ENCODE data around the gene PIP5K1C. TPM values are rescaled to one million over a fixed set of nuclear protein-coding genes. Genes with fewer than 3 reads are reported as not detected.

PIP5K1C gene
- total RNA-seq, 4 donors from 2014 or later: 16.1 to 21.1 (median 17.4) TPM

- ATAC-seq (ENCODE audit: low FRiP score) (no peak), DNase-seq (ENCODE audit: low spot score) (no peak)
- no peak for TF ChIP-seq CTCF (IDR thresholded peaks at IDR 0.05)
Measured at GRCh38 chr19:3721887-3722442, 21.7 kb upstream of the PIP5K1C start.

- peak; percentile 53 for DNase-seq (ENCODE audit: low spot score)
- ATAC-seq (ENCODE audit: low FRiP score): peak; percentile 87
- TF ChIP-seq CTCF (IDR thresholded peaks at IDR 0.05): no peak
Measured at GRCh38 chr19:3721131-3721886, 21.0 kb upstream of the PIP5K1C start.

GRCh38 chr19:3720349-3720917 is 20.2 kb upstream of the PIP5K1C start:
- no peak for DNase-seq (ENCODE audit: low spot score)
- no peak for ATAC-seq (ENCODE audit: low FRiP score)
- TF ChIP-seq CTCF (IDR thresholded peaks at IDR 0.05): no peak

- ATAC-seq (ENCODE audit: low FRiP score) (no peak), DNase-seq (ENCODE audit: low spot score) (no peak)
- no peak for TF ChIP-seq CTCF (IDR thresholded peaks at IDR 0.05)
Measured at GRCh38 chr19:3719868-3720267, 19.6 kb upstream of the PIP5K1C start.

- no peak for TF ChIP-seq CTCF (IDR thresholded peaks at IDR 0.05)
- ATAC-seq (ENCODE audit: low FRiP score) (no peak), DNase-seq (ENCODE audit: low spot score) (no peak)
Measured at GRCh38 chr19:3716147-3716668, 15.9 kb upstream of the PIP5K1C start.

GRCh38 chr19:3712663-3713611 is 12.7 kb upstream of the PIP5K1C start:
- ATAC-seq (ENCODE audit: low FRiP score) (no peak), DNase-seq (ENCODE audit: low spot score) (no peak)
- TF ChIP-seq CTCF (IDR thresholded peaks at IDR 0.05): no peak
